Measurements from ENCODE around the gene DHRSX.

DNA sequence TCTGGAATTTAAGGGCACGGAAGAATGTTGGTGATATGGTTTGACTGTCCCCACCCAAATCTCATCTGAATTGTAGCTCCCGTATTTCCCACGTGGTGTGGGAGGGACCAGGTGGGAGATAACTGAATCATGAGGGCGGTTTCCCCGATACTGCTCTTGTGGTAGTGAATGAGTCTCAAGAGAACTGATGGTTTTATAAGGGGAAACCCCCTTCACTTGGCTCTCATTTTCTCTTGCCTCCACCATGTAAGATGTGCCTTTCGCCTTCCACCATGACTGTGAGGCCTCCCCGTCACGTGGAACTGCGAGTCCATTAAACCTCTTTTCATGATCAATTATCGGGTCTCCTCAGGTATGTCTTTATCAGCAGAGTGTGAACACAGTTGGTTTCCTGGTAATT lies 25.6 kb upstream of the DHRSX start:
- TF ChIP-seq EZH2phosphoT487 (IDR thresholded peaks at IDR 0.05; ENCODE audit: borderline replicate concordance, low read length) = no peak
- TF ChIP-seq, protein P1, sequence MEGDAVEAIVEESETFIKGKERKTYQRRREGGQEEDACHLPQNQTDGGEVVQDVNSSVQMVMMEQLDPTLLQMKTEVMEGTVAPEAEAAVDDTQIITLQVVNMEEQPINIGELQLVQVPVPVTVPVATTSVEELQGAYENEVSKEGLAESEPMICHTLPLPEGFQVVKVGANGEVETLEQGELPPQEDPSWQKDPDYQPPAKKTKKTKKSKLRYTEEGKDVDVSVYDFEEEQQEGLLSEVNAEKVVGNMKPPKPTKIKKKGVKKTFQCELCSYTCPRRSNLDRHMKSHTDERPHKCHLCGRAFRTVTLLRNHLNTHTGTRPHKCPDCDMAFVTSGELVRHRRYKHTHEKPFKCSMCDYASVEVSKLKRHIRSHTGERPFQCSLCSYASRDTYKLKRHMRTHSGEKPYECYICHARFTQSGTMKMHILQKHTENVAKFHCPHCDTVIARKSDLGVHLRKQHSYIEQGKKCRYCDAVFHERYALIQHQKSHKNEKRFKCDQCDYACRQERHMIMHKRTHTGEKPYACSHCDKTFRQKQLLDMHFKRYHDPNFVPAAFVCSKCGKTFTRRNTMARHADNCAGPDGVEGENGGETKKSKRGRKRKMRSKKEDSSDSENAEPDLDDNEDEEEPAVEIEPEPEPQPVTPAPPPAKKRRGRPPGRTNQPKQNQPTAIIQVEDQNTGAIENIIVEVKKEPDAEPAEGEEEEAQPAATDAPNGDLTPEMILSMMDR (IDR thresholded peaks at IDR 0.05; ENCODE audit: low read depth, low read length, poor library complexity, severe bottlenecking) = no peak
